SK-N-MC (cell line): ENCODE measurements around the gene PSMD2.

Experiments
- EZH2 ChIP-seq: fragments of 200-600 bp; sonication (generic); IDR thresholded peaks from one replicate; pipeline ENCODE4 v1.6.1; 2017; ENCODE audit warnings: antibody characterized with exemption
- FOXP2 ChIP-seq: optimal IDR thresholded peaks from 2 replicates; pipeline ENCODE3; 2011; ENCODE audit warnings: mild to moderate bottlenecking, moderate library complexity; ENCODE audit not compliant: insufficient read depth; ENCODE audit errors: extremely low read length, control extremely low read depth
- POLR2AphosphoS5 ChIP-seq: IDR thresholded peaks from 2 replicates; pipeline ENCODE4 v1.6.1; 2012; ENCODE audit warnings: mild to moderate bottlenecking, low read depth, low read length, borderline replicate concordance

DNA sequence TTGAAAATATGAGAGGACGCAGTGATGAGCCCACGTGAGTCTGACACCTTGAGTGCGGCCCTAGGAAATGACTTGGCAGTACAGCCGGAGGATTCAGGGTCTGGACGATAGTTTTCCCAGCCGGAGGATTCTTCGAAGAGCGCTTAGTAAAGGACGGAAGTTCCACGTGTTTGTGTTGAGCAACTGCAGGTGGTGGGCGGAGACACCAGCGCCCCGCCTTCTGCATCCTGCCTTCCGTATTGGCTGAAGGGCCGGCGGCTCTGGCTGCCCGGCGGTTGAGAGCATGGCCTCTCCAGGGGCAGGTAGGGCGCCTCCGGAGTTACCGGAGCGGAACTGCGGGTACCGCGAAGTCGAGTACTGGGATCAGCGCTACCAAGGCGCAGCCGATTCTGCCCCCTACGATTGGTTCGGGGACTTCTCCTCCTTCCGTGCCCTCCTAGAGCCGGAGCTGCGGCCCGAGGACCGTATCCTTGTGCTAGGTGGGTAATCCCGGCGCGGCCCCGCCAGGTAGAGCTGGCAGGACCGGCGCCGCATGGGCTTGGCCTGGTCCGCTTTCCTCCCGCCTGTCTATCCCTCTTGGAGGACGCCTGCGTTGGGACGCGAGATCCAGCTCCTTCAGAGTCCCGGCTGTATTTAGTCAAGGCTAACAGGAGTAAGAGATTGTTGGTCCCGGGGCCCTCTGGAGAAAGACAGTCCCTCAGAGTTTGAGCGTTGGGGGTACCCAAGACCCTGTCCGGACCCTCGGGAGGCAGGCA lies 49.5 kb upstream of the PSMD2 start, which contains the start of gene EEF1AKMT4:
- TF ChIP-seq EZH2, result no peak
- TF ChIP-seq POLR2AphosphoS5, result peak; percentile 62
- peak; percentile 75 for TF ChIP-seq FOXP2
